ENCODE data around the gene HHIPL1.

DNA sequence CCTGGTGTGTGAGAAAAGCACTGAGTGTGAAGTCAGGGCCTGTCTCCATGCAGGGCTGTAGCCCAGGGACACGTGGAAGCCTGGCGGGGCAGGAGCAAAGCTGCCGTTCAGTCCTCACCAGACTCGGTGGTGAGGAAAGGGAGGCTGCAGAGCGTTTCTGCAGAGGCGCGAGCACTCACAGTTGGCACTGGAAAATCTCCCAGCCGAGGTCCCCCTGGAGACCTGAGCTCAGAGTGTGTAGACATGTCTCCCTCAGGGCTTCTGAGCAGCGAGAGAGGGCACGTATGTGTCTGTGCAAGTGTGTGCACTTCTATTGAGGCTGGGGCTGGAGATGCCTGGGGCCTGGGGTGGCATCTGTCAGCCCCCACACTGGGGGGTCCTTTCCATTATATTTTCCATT lies 11.0 kb upstream of the HHIPL1 start:
- TF ChIP-seq EZH2phosphoT487 (conservative IDR thresholded peaks at IDR 0.05; ENCODE audit: low read length): no peak
- TF ChIP-seq, protein P1, sequence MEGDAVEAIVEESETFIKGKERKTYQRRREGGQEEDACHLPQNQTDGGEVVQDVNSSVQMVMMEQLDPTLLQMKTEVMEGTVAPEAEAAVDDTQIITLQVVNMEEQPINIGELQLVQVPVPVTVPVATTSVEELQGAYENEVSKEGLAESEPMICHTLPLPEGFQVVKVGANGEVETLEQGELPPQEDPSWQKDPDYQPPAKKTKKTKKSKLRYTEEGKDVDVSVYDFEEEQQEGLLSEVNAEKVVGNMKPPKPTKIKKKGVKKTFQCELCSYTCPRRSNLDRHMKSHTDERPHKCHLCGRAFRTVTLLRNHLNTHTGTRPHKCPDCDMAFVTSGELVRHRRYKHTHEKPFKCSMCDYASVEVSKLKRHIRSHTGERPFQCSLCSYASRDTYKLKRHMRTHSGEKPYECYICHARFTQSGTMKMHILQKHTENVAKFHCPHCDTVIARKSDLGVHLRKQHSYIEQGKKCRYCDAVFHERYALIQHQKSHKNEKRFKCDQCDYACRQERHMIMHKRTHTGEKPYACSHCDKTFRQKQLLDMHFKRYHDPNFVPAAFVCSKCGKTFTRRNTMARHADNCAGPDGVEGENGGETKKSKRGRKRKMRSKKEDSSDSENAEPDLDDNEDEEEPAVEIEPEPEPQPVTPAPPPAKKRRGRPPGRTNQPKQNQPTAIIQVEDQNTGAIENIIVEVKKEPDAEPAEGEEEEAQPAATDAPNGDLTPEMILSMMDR (IDR thresholded peaks at IDR 0.05; ENCODE audit: insufficient read depth, low read length, poor library complexity, severe bottlenecking): no peak
